Measurements from ENCODE around the gene PTPN4. TPM values are rescaled to one million over a fixed set of nuclear protein-coding genes. Genes with fewer than 3 reads are reported as not detected.

PTPN4 gene
- total RNA-seq, 1 experiment from 2014 or later, result 80.5 TPM

DNA sequence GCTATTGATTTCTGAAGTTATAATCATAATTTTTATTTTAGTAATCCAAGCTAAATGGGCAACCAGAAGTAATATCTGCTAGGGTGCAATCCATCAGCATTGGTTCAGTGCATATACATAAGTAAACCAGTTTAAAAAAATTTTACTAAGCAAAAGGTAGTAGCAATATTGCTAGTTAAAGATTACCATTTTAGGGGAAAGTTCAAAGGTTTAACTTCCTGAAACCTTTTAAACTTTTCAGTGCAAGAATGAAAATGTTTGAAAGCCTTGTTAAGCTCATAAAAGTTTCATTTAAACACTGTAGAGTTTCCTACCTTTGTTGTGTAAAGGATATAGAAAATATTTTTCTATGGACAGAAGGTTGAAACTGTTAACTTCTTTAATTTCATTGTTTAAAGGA is 222.2 kb downstream of the PTPN4 start:
- Histone ChIP-seq H3K4me1 (ENCODE audit: insufficient read depth, low read length) (no peaks in the 10 kb centered on the region), H2AK5ac (ENCODE audit: insufficient read length, low read length) (no peak overlapping the region), H3K4ac (ENCODE audit: low read depth, low read length) (no peak overlapping the region), H2BK20ac (ENCODE audit: low read depth, low read length, poor library complexity, severe bottlenecking) (no peak overlapping the region), H3K23me2 (ENCODE audit: insufficient read length, low read depth, low read length, poor library complexity, severe bottlenecking) (no peaks in the 10 kb centered on the region), H2BK120ac (ENCODE audit: low read depth, low read length, poor library complexity, severe bottlenecking) (no peak overlapping the region), H4K91ac (ENCODE audit: insufficient read length, low read depth, low read length) (no peak overlapping the region), H3K14ac (ENCODE audit: insufficient read depth, low read length) (no peak overlapping the region), H3K9ac (ENCODE audit: extremely low read depth, insufficient read length, low read length) (no peak overlapping the region), H3K27ac (ENCODE audit: insufficient read length, low read depth, low read length) (no peak overlapping the region), H3K79me2 (ENCODE audit: insufficient read depth, low read length) (no peaks in the 10 kb centered on the region), H2BK12ac (ENCODE audit: insufficient read length, low read depth, low read length) (no peak overlapping the region), H2BK5ac (ENCODE audit: insufficient read length, low read length) (no peak overlapping the region), H3K23ac (ENCODE audit: insufficient read length, low read depth, low read length) (no peak overlapping the region), H3K4me2 (ENCODE audit: insufficient read depth, insufficient read length, low read length) (no peak overlapping the region), H3T11ph (ENCODE audit: low read length) (no peak overlapping the region), H2BK15ac (ENCODE audit: low read depth, low read length) (no peak overlapping the region), H4K20me1 (ENCODE audit: control insufficient read depth, insufficient read depth, insufficient read length) (no peaks in the 10 kb centered on the region), H2AFZ (ENCODE audit: low read length) (no peak overlapping the region), H3K79me1 (ENCODE audit: insufficient read depth, low read depth, low read length, poor library complexity, severe bottlenecking) (no peaks in the 10 kb centered on the region), H4K8ac (replicated peaks; ENCODE audit: insufficient read length, low read depth, low read length) (no peak overlapping the region), H3K9me3 (ENCODE audit: control insufficient read depth, low read depth, low read length) (no peaks in the 10 kb centered on the region), H4K5ac (ENCODE audit: insufficient read length, low read depth, low read length) (no peak overlapping the region), H3K27me3 (ENCODE audit: insufficient read depth, low read length) (no peaks in the 10 kb centered on the region), H3K56ac (ENCODE audit: insufficient read length, low read depth, low read length) (no peak overlapping the region), H3K18ac (ENCODE audit: insufficient read length, low read depth, low read length) (no peak overlapping the region)
- no peak for DNase-seq
- Mint-ChIP-seq H3K4me1 (no peaks in the 10 kb centered on the region), H3K36me3 (ENCODE audit: insufficient read depth in 1 of 3, low read depth in 3 of 3) (peaks cover 2 to 7% (median 4%) of the 10 kb centered on the region in 3 experiments; a peak in 4 of 7 replicates), H3K9me3 (no peaks in the 10 kb centered on the region; a peak in 1 of 5 replicates), H3K4me3 (no peak overlapping the region), H3K27me3 (ENCODE audit: low read depth) (no peaks in the 10 kb centered on the region), H3K27ac (no peak overlapping the region)
- no peak for TF ChIP-seq CTCF (conservative IDR thresholded peaks at IDR 0.05)
